Prostate gland (tissue), 2 donors: ENCODE measurements around the gene TMIGD1.

Experiments
- CTCF ChIP-seq, 4 experiments: fragments of 200-600 bp in 2 of 4; fragments of 450-650 bp in 2 of 4; sonication (generic) in 2 of 4; IDR thresholded peaks; 1 replicate in 3 of 4; 2 replicates in 1 of 4; pipeline ENCODE4 v1.5.1; 2016 to 2019; ENCODE audit warnings: antibody characterized with exemption in 4 of 4, mild to moderate bottlenecking in 2 of 4, moderate library complexity in 2 of 4
- POLR2A ChIP-seq: fragments of 450-650 bp; IDR thresholded peaks from one replicate; pipeline ENCODE4 v1.6.1; 2016; ENCODE audit warnings: antibody characterized with exemption, mild to moderate bottlenecking
- POLR2AphosphoS5 ChIP-seq: sonication (generic); formaldehyde crosslinking; IDR thresholded peaks from one replicate; pipeline ENCODE4 v1.6.1; 2017; ENCODE audit warnings: antibody characterized with exemption

DNA sequence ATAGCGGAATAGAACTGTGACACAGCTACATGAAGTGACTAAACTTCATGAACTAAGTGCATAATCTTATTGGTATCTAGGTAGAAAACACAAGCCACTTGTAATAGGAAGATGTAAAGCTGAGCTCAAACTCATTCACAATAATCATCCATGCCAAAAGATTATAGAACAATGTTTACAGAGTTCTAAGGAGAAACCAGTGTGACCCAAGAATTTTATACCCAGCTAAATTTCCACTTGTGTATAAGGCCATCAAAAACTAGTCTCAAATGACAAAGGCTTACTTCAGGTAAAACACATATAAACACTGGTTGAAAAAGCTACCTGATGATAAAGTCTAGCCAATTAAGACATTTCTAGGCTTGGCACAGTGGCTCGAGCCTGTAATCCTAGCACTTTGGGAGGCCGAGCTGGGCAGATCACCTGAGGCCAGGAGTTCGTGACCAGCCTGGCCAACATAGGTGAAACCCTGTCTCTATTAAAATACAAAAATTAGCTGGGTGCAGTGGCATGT lies 28.0 kb upstream of the TMIGD1 start:
- TF ChIP-seq POLR2A (no peak), CTCF (IDR thresholded peaks at IDR 0.05) (no peak), POLR2AphosphoS5 (no peak)
